GM06990 (cell line): ENCODE data around the gene SDK2.

Experiments used
- DNase-seq: peaks from one replicate; pipeline ENCODE4 v3.0.0-alpha.2; 2011; ENCODE audit not compliant: insufficient read length; ENCODE audit errors: extremely low read depth
- H3K27me3 ChIP-seq: replicated peaks from 2 replicates; pipeline ENCODE4 v1.6.0; 2011; ENCODE audit warnings: low read length; ENCODE audit not compliant: control insufficient read depth, insufficient read depth
- H3K36me3 ChIP-seq: 2 replicates; pipeline ENCODE4 v1.5.1; 2011; ENCODE audit warnings: low read length; ENCODE audit not compliant: control insufficient read depth, insufficient read depth
- H3K4me3 ChIP-seq: replicated peaks from 2 replicates; pipeline ENCODE4 v1.5.1; 2011; ENCODE audit warnings: low read depth, mild to moderate bottlenecking, control low read depth, low read length
- TF ChIP-seq, protein P1 (sequence below): IDR thresholded peaks from 2 replicates; pipeline ENCODE4 v1.5.1; 2011; ENCODE audit warnings: low read length, control low read depth, mild to moderate bottlenecking, inconsistent platforms; ENCODE audit not compliant: insufficient read depth, poor library complexity, severe bottlenecking

Gene SDK2

DNA sequence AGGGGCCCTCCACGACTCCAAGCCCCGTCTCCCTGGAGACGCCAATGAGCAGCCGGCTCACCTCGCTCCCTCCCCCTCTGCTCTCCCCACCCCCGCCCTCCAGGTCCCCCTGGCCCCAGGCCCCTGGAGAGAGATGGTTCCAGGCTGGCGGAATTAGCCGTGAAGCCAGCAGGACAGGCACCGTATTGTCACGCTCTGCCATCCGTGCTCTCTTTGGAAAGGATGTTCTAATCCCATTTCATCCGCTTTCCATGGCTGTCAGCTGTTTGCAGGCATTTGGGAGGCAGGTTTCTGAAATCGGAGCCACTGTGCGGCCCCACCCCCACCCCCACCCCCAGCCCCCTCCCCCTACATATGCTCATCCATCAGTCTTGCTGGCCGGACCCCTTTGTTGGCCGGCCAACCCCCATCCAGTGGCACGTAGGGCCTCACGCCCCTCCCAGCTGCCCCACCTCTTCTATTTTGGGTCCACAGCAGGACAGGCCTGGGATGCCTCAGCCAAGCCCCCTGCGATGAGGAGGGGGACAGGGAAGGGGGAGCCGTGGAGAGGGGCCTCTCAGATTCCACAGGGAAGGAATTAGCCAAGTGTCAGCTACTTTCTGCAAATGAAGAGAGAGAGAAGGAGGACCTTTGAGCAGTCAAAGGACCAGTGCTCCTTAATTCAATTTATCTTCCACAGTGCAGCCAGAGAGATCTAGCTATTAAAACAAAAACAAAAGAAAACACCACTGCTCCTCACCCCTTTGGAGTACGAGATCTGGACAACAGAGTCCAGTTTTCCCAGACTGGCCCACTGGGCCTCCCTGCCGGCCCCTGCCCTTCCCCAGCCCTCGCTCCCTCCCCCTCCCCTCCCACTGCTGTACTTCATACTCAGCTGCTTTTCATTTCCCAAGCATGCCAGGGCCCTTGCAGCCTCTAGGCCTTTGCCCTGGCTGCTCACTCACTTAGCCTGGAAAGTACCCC lies 30.7 kb downstream of the SDK2 start:
- DNase-seq: no peak
- Histone ChIP-seq H3K4me3 (no peak overlapping the region), H3K36me3 (no peaks in the 10 kb centered on the region), H3K27me3 (no peaks in the 10 kb centered on the region; the same call in 1 of the 2 replicates)
- TF ChIP-seq, protein P1, sequence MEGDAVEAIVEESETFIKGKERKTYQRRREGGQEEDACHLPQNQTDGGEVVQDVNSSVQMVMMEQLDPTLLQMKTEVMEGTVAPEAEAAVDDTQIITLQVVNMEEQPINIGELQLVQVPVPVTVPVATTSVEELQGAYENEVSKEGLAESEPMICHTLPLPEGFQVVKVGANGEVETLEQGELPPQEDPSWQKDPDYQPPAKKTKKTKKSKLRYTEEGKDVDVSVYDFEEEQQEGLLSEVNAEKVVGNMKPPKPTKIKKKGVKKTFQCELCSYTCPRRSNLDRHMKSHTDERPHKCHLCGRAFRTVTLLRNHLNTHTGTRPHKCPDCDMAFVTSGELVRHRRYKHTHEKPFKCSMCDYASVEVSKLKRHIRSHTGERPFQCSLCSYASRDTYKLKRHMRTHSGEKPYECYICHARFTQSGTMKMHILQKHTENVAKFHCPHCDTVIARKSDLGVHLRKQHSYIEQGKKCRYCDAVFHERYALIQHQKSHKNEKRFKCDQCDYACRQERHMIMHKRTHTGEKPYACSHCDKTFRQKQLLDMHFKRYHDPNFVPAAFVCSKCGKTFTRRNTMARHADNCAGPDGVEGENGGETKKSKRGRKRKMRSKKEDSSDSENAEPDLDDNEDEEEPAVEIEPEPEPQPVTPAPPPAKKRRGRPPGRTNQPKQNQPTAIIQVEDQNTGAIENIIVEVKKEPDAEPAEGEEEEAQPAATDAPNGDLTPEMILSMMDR: no peak

DNA sequence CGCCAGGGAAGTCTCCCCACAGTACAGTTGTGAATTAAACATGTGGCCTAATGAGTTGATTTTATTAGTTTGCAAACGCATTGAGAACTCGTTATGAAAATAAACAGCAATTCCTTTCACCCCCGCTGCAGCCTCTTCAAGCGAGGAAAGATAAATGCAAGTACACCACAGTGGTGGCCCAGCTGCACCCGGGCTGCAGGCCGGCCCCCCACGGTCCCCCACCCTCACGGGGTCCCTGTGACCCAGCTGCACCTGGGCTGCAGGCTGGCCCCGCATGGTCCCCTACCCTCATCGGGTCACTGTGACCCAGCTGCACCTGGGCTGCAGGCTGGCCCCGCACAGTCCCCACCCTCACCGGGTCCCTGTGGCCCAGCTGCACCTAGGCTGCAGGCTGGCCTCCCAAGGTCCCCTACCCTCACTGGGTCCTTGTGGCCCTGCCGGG lies 32.2 kb downstream of the SDK2 start:
- Histone ChIP-seq H3K27me3 (no peaks in the 10 kb centered on the region; the same call in 1 of the 2 replicates), H3K36me3 (no peaks in the 10 kb centered on the region), H3K4me3 (no peak overlapping the region)
- TF ChIP-seq, protein P1: no peak
- no peak for DNase-seq

DNA sequence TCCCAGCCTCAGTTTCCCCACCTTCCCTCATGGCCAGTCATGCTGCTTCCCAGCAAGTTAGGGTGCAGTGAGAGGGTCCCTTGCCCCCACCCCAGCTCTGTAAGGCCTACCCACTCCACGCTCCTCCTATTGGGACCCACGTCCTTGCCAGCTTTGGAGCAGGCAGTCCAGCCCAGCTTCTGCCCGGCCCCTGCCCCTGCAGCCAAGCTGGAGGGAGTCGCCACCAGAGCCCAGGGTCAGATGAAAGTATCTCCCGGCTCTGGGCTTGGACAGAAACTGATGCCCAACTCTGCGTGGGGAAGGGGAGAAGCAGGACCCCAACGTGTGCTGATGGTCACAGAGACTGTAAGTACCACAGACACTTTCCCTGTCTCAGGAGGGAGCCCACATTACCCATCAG lies 32.6 kb downstream of the SDK2 start:
- H3K27me3 ChIP-seq: no peaks in the 10 kb centered on the region; the same call in 1 of the 2 replicates
- no peaks in the 10 kb centered on the region for H3K36me3 ChIP-seq
- no peak overlapping the region for H3K4me3 ChIP-seq
- TF ChIP-seq, protein P1: no peak
- DNase-seq: no peak

DNA sequence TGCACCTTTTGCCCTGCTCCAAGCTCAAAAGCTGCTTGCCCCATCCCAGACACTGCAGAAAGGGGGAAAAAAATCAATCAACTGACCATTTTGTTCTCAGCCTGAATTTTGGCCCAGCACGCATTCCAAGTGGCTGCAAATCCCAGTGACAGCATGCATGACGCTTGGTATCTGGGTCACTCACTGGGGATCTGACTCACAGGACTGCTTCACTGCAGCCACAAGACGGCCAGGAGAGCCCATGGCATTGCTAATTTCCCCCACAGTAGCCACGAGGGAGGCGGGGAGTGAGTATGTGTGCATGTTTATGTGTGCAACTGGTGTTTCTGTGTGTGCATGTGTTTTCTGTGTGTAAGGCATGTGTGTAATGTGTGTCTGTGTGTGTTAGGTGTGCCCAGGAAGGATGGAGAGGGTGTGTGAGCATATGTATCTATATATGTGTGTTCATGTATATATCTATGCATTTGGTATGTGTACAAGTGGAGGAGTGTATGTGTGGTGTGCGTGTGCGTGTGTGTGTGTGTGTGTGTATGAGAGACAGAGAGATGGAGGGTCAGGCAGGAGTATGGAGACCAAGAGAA lies 33.8 kb downstream of the SDK2 start:
- no peak overlapping the region for H3K4me3 ChIP-seq
- DNase-seq: no peak
- TF ChIP-seq, protein P1: no peak
- H3K36me3 ChIP-seq: no peaks in the 10 kb centered on the region
- H3K27me3 ChIP-seq: no peaks in the 10 kb centered on the region; the same call in 1 of the 2 replicates

DNA sequence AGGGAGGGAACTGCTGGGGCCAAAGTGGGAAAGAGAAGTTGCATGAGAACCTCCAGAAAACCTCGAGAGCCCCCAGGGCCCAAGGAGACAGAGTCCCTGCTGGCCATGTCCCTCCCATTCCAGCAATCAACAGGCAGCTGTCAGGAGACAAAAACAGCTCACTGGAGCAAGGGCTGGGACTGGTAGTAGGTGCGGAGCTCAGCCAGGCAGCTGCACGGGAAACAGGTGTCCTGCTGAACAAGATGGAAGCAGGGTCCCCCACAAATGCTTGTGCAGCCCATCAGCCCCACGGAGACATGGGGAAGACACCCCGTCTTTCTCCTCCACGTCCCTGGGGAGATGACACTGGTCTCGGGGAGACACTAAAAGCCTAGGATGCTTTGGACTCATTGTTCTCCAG lies 34.5 kb downstream of the SDK2 start:
- Histone ChIP-seq H3K4me3 (no peak overlapping the region), H3K36me3 (no peaks in the 10 kb centered on the region), H3K27me3 (no peaks in the 10 kb centered on the region; the same call in 1 of the 2 replicates)
- no peak for DNase-seq
- TF ChIP-seq, protein P1: no peak
